Measurements from ENCODE around the gene SORCS2.

The SORCS2 gene

GRCh38 chr4:7192252-7193029 lies at the start of gene SORCS2:
Gene SORCS2 (plus strand): TSS chr4:7192538.
- DNase-seq (ENCODE audit: low spot score), result peak; percentile 36

GRCh38 chr4:7144374-7145290 lies 47.7 kb upstream of the SORCS2 start:
- DNase-seq (ENCODE audit: low spot score), result no peak

DNA sequence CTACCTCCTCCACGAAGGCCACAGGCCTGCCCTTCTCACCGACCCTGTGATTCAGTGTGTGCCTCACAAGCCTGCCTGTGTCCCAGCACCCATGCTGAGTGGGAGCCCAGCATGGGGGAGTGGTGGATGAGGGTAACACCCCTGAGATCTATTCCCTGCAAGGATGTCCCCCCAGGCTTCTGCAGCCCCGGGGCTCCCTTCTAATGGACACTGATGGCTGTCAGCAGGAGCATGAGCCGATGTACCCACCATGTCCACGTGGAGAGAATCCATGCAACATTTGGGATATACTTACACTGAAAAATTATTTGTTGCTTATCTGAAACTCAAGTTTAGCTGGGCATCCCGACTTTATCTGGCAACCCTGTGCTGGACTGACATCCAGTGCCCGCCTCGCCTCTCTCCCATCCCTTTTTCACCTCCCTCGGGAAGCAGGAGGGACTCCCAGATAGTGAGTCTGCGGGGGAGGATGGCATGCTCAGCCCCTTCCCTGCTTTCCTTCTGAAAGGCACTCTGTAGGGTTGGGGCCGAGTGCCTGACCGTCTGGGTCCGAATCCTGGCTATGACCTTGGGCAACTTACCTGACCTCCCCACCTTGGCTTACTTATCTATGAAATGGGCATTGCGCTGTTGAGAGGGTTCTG lies 46.9 kb upstream of the SORCS2 start:
- no peak for DNase-seq (ENCODE audit: low spot score)

DNA sequence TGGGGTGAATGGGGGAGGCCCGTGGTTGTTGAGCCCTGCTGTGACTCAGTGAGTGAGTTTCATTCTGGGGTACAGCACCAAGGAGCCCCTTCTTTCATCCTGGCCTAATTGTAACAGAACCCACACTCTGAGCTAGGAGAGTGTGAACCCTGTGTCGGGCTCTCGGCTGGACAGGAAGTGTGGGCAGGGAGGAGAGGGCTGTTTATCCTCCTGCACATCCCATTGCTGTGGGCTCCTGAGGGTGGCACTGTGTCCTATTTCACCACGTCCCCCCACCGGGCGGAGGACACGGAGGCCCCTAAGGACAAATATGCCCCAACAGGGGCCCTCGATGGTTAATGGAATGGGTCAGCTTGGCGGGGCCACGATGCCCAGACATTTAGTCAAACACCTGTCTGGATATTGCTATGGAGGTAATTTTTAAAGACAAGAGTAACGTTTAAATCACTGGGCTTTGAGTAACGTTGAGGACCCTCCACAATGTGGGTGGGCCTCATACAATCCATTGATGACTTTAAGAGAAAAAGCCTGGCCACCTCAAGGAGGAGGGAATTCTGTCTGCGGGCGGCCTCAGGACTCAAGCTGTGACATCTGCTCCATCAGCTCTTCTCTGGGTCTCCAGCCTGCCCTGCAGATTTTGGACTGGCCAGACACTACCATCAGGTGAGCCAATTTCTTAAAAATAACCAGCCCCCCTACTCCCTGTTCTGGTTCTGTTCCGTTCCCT lies 46.1 kb upstream of the SORCS2 start:
- peak; percentile 72 for DNase-seq (ENCODE audit: low spot score)

DNA sequence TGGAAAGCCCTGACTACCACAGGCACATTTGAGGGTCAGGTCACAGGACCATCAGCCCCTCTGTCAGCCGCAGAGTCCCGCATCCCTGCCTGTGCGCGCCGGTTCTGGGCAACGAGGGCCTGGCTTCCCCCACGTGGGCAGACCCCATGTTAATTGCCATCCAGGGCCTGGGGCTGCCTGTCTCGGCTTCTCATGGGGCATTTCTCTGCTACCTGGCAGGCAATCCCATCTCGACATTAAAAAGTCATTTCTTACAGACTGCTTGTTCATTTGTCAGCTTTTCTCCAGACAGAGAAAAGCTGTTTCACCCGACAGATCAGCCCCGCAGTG lies 45.6 kb upstream of the SORCS2 start:
- DNase-seq (ENCODE audit: low spot score), result no peak

GRCh38 chr4:7147261-7147660 lies 45.1 kb upstream of the SORCS2 start:
- DNase-seq (ENCODE audit: low spot score), result no peak

GRCh38 chr4:7147661-7148310 lies 44.6 kb upstream of the SORCS2 start:
- no peak for DNase-seq (ENCODE audit: low spot score)

- no peak for DNase-seq (ENCODE audit: low spot score)
Measured at GRCh38 chr4:7148337-7148736, 44.0 kb upstream of the SORCS2 start.

DNA sequence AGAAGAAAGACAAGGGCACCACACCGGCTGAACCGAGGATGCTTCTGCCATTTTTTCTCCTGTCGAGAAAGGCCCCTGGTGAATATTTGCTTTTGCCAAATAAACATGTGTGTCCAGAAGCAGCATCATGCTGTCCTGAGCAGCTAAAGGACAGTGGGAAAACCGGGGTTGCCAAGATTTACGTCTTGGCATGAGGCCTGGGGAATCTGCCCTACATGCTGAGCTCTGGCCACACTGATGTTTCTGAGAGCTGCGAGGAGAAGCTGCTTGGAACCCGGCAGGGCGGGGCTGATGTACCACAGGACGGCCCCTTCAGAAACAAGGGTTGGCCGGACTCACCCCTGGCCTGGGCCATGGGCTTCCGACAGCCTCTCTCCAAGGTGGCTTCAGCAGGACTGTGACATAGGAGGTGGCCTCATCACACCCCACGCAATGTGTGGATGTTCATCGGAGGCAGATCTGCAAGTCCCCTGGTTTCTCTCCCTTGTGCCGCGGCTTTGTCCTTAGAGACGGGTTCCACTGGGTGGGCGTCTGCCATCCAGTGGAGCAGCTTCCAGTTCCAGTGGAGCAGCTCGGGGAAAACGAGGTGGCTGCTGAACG lies 42.2 kb upstream of the SORCS2 start:
- DNase-seq (ENCODE audit: low spot score), result peak; percentile 49

DNA sequence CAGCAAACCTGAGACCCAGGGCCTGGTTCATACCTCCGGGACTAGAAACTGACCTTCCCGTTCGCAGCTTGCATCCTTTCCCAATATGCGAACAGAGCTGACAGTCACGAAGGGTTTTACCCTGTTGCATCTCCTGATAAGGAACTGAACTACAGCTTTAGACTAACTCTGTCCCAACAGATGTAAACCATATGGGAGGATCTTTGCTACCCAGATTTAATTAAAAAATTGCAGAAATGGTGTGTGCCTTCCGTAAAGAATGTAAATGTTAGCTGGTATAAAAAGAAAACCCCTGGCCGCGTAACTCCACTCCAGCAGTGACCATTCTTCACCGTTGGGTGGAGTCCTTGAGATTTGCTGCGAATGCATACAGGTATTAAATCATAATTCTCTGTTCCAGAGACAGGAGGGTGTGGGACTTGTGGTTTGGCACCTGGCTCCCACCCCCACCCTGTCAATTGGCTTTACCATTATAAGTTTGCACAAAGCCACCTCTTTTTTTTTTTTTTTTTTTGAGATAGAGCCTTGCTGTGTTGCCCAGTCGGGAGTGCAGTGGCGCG lies 40.6 kb upstream of the SORCS2 start:
- no peak for DNase-seq (ENCODE audit: low spot score)

DNA sequence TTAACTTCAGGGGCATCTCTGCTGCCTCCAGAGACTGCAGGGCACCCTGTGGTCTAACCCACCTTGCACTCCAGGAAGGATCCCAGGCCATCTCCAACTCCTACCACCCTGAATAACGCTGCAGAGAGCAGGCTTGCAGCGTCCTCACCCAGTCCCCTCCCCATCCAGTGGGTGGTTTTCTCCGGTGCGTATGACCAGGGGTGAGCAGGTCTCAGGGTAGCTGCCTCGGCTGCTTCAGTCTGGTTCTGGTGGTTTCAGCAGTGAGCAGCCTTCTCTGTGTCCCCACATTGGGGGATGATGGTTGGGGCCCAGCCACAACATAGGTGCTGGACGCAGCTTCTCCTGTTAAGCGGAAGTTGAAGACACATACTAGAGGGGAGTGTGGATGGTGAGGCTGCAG lies 38.6 kb upstream of the SORCS2 start:
- DNase-seq (ENCODE audit: low spot score), result no peak

GRCh38 chr4:7154351-7154981 lies 37.9 kb upstream of the SORCS2 start:
- DNase-seq (ENCODE audit: low spot score), result no peak

- no peak for DNase-seq (ENCODE audit: low spot score)
Measured at GRCh38 chr4:7155590-7156071, 36.7 kb upstream of the SORCS2 start.

DNA sequence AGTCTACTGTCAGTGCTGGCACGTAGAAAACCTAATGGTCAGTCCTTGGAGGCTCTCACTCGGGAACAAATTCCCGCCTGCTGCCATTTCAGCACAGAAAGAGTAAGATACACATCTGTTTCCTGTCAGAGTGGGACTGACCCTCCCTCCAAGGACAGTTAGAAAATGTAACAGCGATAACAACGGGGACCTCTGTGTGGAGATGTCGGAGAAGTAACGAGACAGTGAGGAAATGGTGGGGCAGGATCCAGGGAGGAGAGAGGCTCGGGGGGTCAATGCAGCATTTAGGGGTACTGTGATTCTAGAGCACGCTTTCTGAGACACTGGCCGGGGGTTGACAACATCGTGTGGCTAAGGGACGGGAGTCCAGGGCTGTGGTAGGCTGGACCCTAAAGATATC lies 36.0 kb upstream of the SORCS2 start:
- no peak for DNase-seq (ENCODE audit: low spot score)

DNA sequence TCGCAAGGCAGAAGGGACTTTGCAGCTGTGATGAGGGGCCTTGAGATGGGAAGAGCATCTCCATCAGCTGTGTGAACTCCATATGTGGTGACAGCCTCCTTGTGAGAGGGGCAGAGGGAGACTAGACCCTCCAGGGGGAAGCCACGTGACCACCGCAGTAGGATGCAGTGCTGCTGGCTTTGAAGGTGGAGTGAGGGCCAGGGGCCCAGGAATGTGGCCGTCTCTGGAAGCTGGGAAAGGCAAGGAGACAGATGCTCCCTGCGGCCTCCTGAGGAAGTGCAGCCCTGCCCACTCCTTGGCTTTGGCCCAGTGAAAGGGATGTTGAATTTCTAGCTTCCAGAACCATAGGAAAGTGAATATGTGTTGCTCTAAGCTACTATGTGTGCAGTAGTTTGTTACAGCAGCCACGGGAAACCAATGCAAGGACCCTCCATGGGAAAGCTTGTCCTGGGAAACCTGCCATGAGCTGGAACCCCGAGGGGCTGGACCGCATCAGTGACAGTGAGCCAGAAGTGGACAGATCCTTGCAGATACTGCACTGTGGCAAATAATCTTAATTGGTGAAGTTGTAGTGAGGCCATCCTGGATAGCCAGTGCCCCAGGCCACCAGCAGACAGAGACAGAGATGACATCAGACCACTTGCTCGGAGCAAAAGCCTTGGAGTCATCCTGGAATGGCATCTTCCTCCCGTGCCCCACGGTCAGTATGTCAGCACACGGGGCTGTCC lies 35.4 kb upstream of the SORCS2 start:
- DNase-seq (ENCODE audit: low spot score), result peak; percentile 25

GRCh38 chr4:7157666-7158065 lies 34.7 kb upstream of the SORCS2 start:
- DNase-seq (ENCODE audit: low spot score), result no peak

GRCh38 chr4:7158081-7158750 lies 34.1 kb upstream of the SORCS2 start:
- DNase-seq (ENCODE audit: low spot score), result no peak

- DNase-seq (ENCODE audit: low spot score), result no peak
Measured at GRCh38 chr4:7158991-7159390, 33.3 kb upstream of the SORCS2 start.

DNA sequence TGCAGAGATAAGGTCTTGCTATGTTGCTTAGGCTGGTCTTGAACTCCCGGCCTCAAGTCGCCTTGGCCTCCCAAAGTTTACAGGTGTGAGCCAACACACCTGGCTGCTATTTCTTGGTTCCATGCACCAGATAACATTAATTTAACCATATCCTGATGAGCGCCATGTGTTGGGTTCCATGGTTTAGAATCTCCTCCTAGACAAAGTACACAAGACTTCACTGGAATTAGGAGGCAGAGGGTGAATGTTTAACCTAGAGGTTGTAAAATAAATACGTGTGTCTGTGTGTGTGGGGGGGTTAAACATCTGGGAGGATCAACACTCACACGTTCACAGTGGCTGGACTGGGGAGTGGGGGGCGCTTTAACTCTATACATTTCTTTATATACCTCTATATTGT lies 32.4 kb upstream of the SORCS2 start:
- DNase-seq (ENCODE audit: low spot score), result no peak

Measured in cerebellar cortex (tissue), 1 donor.